HUES48 (cell line): ENCODE data around the gene ATF2.
"Not testable (repeated sequence)": the region's sequence is repeated elsewhere in the genome, so short reads cannot be mapped to it uniquely, and the experiment has no call there.

Source experiments
- H3K27ac ChIP-seq: one replicate; pipeline ENCODE4 v1.7.0; 2013; ENCODE audit warnings: low read depth, low read length, inconsistent platforms
- H3K27me3 ChIP-seq: 2 replicates; pipeline ENCODE4 v1.6.1; 2013; ENCODE audit warnings: mild to moderate bottlenecking, low read length; ENCODE audit not compliant: control insufficient read depth, insufficient read depth
- H3K36me3 ChIP-seq: 2 replicates; pipeline ENCODE4 v1.6.1; 2013; ENCODE audit warnings: low read length; ENCODE audit not compliant: control insufficient read depth, insufficient read depth
- H3K4me1 ChIP-seq: 2 replicates; pipeline ENCODE4 v1.6.1; 2013; ENCODE audit warnings: mild to moderate bottlenecking, low read length; ENCODE audit not compliant: control insufficient read depth, insufficient read depth
- H3K4me3 ChIP-seq: 2 replicates; pipeline ENCODE4 v1.5.1; 2013; ENCODE audit warnings: mild to moderate bottlenecking, low read depth, low read length
- H3K9ac ChIP-seq: 2 replicates; pipeline ENCODE4 v1.6.1; 2013; ENCODE audit warnings: mild to moderate bottlenecking, low read depth, low read length, moderate library complexity
- H3K9me3 ChIP-seq: 2 replicates; pipeline ENCODE4 v1.6.1; 2013; ENCODE audit warnings: low read length; ENCODE audit not compliant: control insufficient read depth, insufficient read depth

Gene ATF2

GRCh38 chr2:175097297-175097696 is 70.7 kb downstream of the ATF2 start:
- H3K27ac ChIP-seq = no peak overlapping the region
- peaks cover 80% of the 10 kb centered on the region for H3K36me3 ChIP-seq
- no peaks in the 10 kb centered on the region for H3K4me1 ChIP-seq
- no peaks in the 10 kb centered on the region for H3K9me3 ChIP-seq
- H3K9ac ChIP-seq = no peak overlapping the region
- H3K4me3 ChIP-seq = no peak overlapping the region
- H3K27me3 ChIP-seq = no peaks in the 10 kb centered on the region

- not testable (repeated sequence) for H3K4me1 ChIP-seq, H3K9ac ChIP-seq, H3K27me3 ChIP-seq, H3K9me3 ChIP-seq, H3K27ac ChIP-seq, H3K4me3 ChIP-seq
- peaks cover 57% of the 10 kb centered on the region for H3K36me3 ChIP-seq
Measured at GRCh38 chr2:175084117-175084516, 83.9 kb downstream of the ATF2 start.

- Histone ChIP-seq H3K27me3 (no peaks in the 10 kb centered on the region), H3K36me3 (peaks cover 62% of the 10 kb centered on the region), H3K27ac (no peak overlapping the region), H3K9me3 (peaks cover 4% of the 10 kb centered on the region; the same call in 1 of the 2 replicates), H3K4me1 (no peaks in the 10 kb centered on the region), H3K4me3 (no peak overlapping the region), H3K9ac (no peak overlapping the region)
Measured at GRCh38 chr2:175080479-175080878, 87.5 kb downstream of the ATF2 start.

GRCh38 chr2:175076272-175076671 is 91.7 kb downstream of the ATF2 start:
- Histone ChIP-seq H3K4me3 (no peak overlapping the region), H3K36me3 (peaks cover 74% of the 10 kb centered on the region), H3K9me3 (no peaks in the 10 kb centered on the region), H3K27ac (no peak overlapping the region), H3K9ac (no peak overlapping the region), H3K4me1 (peaks cover 7% of the 10 kb centered on the region), H3K27me3 (no peaks in the 10 kb centered on the region)

- Histone ChIP-seq H3K9me3 (no peaks in the 10 kb centered on the region), H3K9ac (no peak overlapping the region), H3K36me3 (peaks cover 64% of the 10 kb centered on the region), H3K27ac (no peak overlapping the region), H3K4me3 (no peak overlapping the region), H3K4me1 (peaks cover 7% of the 10 kb centered on the region), H3K27me3 (no peaks in the 10 kb centered on the region)
Measured at GRCh38 chr2:175074478-175074877, 93.5 kb downstream of the ATF2 start.

GRCh38 chr2:175068534-175068933 is 99.5 kb downstream of the ATF2 start:
- Histone ChIP-seq H3K9ac (no peak overlapping the region), H3K27ac (no peak overlapping the region)

GRCh38 chr2:175066411-175066810 is 101.6 kb downstream of the ATF2 start:
- H3K4me3 ChIP-seq = no peak overlapping the region
- 0 out of 2 replicates have a peak, but pooled peaks cover 6% of the 10 kb centered on the region for H3K36me3 ChIP-seq
- H3K9ac ChIP-seq = no peak overlapping the region
- no peak overlapping the region for H3K27ac ChIP-seq
- H3K27me3 ChIP-seq = no peaks in the 10 kb centered on the region
- H3K4me1 ChIP-seq = no peaks in the 10 kb centered on the region
- no peaks in the 10 kb centered on the region for H3K9me3 ChIP-seq

More at GRCh38 chr2:175068534-175068933, 99.5 kb downstream of the ATF2 start:
- no peaks in the 10 kb centered on the region for H3K27me3 ChIP-seq
- H3K36me3 ChIP-seq = peaks cover 24% of the 10 kb centered on the region
- no peaks in the 10 kb centered on the region for H3K9me3 ChIP-seq
- no peaks in the 10 kb centered on the region for H3K4me1 ChIP-seq
- H3K4me3 ChIP-seq = no peak overlapping the region

- Histone ChIP-seq H3K36me3 (no peaks in the 10 kb centered on the region), H3K27me3 (no peaks in the 10 kb centered on the region), H3K9ac (no peak overlapping the region), H3K4me3 (no peak overlapping the region), H3K27ac (no peak overlapping the region), H3K9me3 (no peaks in the 10 kb centered on the region), H3K4me1 (no peaks in the 10 kb centered on the region)
Measured at GRCh38 chr2:175064797-175065196, 103.2 kb downstream of the ATF2 start.

- Histone ChIP-seq H3K4me3 (no peak overlapping the region), H3K4me1 (no peaks in the 10 kb centered on the region), H3K9ac (no peak overlapping the region), H3K27ac (no peak overlapping the region), H3K9me3 (no peaks in the 10 kb centered on the region), H3K27me3 (no peaks in the 10 kb centered on the region), H3K36me3 (no peaks in the 10 kb centered on the region)
Measured at GRCh38 chr2:175063741-175064140, 104.3 kb downstream of the ATF2 start.

GRCh38 chr2:175062787-175063585 is 105.0 kb downstream of the ATF2 start:
- H3K9me3 ChIP-seq = no peaks in the 10 kb centered on the region
- H3K36me3 ChIP-seq = no peaks in the 10 kb centered on the region
- H3K9ac ChIP-seq = no peak overlapping the region
- no peak overlapping the region for H3K4me3 ChIP-seq
- no peak overlapping the region for H3K27ac ChIP-seq
- H3K27me3 ChIP-seq = no peaks in the 10 kb centered on the region
- peaks cover 5% of the 10 kb centered on the region for H3K4me1 ChIP-seq

- Histone ChIP-seq H3K27ac (peak overlapping the region; percentile 79), H3K4me3 (no peak overlapping the region), H3K9me3 (no peaks in the 10 kb centered on the region), H3K9ac (no peak overlapping the region), H3K36me3 (no peaks in the 10 kb centered on the region), H3K4me1 (peaks cover 14% of the 10 kb centered on the region), H3K27me3 (no peaks in the 10 kb centered on the region)
Measured at GRCh38 chr2:175057078-175057685, 110.8 kb downstream of the ATF2 start.
